ENCODE results near the gene ABHD5.

The ABHD5 gene

DNA sequence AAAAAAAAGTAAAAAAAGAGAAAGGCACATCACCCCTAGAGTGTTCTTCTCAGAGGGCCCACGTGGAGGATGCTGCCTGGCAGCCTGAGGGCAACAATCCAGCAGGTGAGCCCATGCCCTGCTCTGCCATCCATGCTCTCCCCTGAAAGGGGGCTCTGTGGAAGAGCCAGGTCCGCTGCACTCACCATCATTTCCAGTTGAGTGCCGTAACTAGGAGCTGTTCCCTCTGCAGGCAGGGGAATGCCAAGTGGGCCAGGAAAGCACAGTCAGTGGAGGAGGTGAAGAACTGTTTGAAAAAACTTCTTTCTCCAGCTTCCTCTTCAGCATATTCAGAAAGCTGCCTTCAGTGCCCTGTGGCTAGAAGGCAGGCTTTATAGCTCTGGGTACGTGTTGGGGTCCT, 84.1 kb downstream of the ABHD5 start:
- DNase-seq, result no peak
- Histone ChIP-seq H3K4me3 (ENCODE audit: insufficient read depth, low read depth, low read length, poor library complexity, severe bottlenecking) (no peak overlapping the region), H3K4me1 (ENCODE audit: control insufficient read depth, insufficient read depth, low read length, poor library complexity, severe bottlenecking) (peaks cover 9% of the 10 kb centered on the region), H3K27ac (ENCODE audit: insufficient read depth, low read length, poor library complexity, severe bottlenecking) (no peak overlapping the region), H3K27me3 (replicated peaks; ENCODE audit: control insufficient read depth, insufficient read depth, low read length, poor library complexity, severe bottlenecking) (no peaks in the 10 kb centered on the region), H3K36me3 (ENCODE audit: control insufficient read depth, insufficient read depth, low read length) (no peaks in the 10 kb centered on the region), H3K9me3 (ENCODE audit: control insufficient read depth, low read length) (no peaks in the 10 kb centered on the region)

DNA sequence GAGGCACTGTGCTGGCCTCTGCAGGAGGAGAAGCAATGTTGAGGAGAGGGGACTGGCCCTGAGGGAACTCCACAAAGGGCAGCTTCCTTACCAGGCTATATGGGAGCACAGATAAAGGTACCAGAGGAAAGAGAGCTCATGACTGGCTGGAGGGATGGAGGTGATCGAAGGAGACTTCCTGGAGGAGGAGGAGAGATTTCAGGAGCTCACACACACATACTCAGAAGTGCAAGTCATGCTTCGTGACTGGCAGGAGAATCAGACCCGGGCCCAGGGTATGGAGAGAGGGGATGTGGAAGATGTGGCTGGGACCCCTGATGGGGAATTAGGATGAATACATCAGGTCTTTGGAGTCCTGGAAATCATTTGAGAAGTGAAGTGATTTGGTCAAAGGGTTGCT, 85.4 kb downstream of the ABHD5 start:
- Histone ChIP-seq H3K9me3 (ENCODE audit: control insufficient read depth, low read length) (no peaks in the 10 kb centered on the region), H3K27ac (ENCODE audit: insufficient read depth, low read length, poor library complexity, severe bottlenecking) (no peak overlapping the region), H3K4me3 (ENCODE audit: insufficient read depth, low read depth, low read length, poor library complexity, severe bottlenecking) (no peak overlapping the region), H3K27me3 (replicated peaks; ENCODE audit: control insufficient read depth, insufficient read depth, low read length, poor library complexity, severe bottlenecking) (no peaks in the 10 kb centered on the region), H3K4me1 (ENCODE audit: control insufficient read depth, insufficient read depth, low read length, poor library complexity, severe bottlenecking) (no peaks in the 10 kb centered on the region), H3K36me3 (ENCODE audit: control insufficient read depth, insufficient read depth, low read length) (no peaks in the 10 kb centered on the region)
- no peak for DNase-seq

DNA sequence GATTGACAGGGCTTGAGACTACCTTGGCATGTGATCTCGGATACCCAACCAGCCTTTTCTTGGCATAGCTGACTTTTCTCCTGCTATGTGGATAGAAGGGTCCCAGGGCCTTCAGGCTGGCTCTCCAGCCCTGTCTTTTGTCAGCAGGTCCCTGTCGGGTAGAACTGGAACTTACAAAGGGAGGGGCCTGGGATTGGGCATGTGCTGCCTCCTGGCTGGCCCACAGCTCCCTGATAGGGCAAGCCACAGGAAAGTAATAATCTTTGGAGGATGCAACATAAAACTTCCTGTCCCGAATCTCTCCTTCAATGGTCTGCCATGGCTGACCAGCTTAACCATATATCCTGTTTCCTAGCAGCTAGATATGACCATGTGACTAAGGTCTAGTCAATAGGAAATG, 89.1 kb downstream of the ABHD5 start:
- Histone ChIP-seq H3K4me3 (ENCODE audit: insufficient read depth, low read depth, low read length, poor library complexity, severe bottlenecking) (no peak overlapping the region), H3K27me3 (replicated peaks; ENCODE audit: control insufficient read depth, insufficient read depth, low read length, poor library complexity, severe bottlenecking) (no peaks in the 10 kb centered on the region), H3K4me1 (ENCODE audit: control insufficient read depth, insufficient read depth, low read length, poor library complexity, severe bottlenecking) (no peaks in the 10 kb centered on the region), H3K27ac (ENCODE audit: insufficient read depth, low read length, poor library complexity, severe bottlenecking) (no peak overlapping the region), H3K36me3 (ENCODE audit: control insufficient read depth, insufficient read depth, low read length) (no peaks in the 10 kb centered on the region), H3K9me3 (ENCODE audit: control insufficient read depth, low read length) (no peaks in the 10 kb centered on the region)
- no peak for DNase-seq

DNA sequence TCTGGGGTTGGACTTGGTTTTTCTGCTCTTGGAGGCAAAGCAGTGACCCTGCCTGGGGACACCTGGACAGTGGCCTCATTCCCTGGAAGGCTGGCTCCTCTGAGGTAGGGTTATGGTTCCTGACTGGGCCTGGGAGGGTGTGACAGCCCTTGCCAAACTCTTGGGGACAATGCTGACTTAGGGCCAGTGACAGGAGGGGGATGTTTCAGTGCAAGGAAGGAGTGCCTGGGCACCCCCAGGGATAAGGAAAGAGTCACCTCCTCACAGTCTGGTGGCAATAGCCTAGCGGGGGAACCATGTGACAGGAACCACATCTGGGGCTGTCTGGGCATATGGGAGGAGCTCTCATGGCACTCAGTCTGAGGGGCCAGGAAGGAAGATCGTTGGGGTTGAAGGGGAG, 91.8 kb downstream of the ABHD5 start:
- DNase-seq, result no peak
- Histone ChIP-seq H3K36me3 (ENCODE audit: control insufficient read depth, insufficient read depth, low read length) (no peaks in the 10 kb centered on the region), H3K4me3 (ENCODE audit: insufficient read depth, low read depth, low read length, poor library complexity, severe bottlenecking) (no peak overlapping the region), H3K27me3 (replicated peaks; ENCODE audit: control insufficient read depth, insufficient read depth, low read length, poor library complexity, severe bottlenecking) (no peaks in the 10 kb centered on the region), H3K27ac (ENCODE audit: insufficient read depth, low read length, poor library complexity, severe bottlenecking) (no peak overlapping the region), H3K4me1 (ENCODE audit: control insufficient read depth, insufficient read depth, low read length, poor library complexity, severe bottlenecking) (no peaks in the 10 kb centered on the region), H3K9me3 (ENCODE audit: control insufficient read depth, low read length) (no peaks in the 10 kb centered on the region)
